HL-60 (cell line): ENCODE measurements around the gene RSPH3.

Source experiments
- DNase-seq, 2 experiments: peaks; one replicate each; pipeline ENCODE4 v3.0.0-alpha.2; 2010 to 2020; ENCODE audit warnings: low read depth in 1 of 2, low spot score in 1 of 2
- H3K27ac ChIP-seq: fragments of 250-450 bp; sonication (Bioruptor Pico); replicated peaks from 2 replicates; pipeline ENCODE4 v1.5.1; 2020; ENCODE audit warnings: mild to moderate bottlenecking, moderate library complexity
- H3K27me3 ChIP-seq: fragments of 250-450 bp; sonication (Bioruptor Pico); 2 replicates; pipeline ENCODE4 v1.5.1; 2021; ENCODE audit warnings: mild to moderate bottlenecking, moderate library complexity; ENCODE audit not compliant: insufficient read depth, poor library complexity, severe bottlenecking
- H3K4me3 ChIP-seq: replicated peaks from 2 replicates; pipeline ENCODE4 v1.5.1; 2011; ENCODE audit warnings: mild to moderate bottlenecking, control low read depth, low read length; ENCODE audit not compliant: insufficient read depth
- GABPA ChIP-seq: IDR thresholded peaks from 2 replicates; pipeline ENCODE4 v1.6.1; 2012; ENCODE audit warnings: low read depth
- POLR2AphosphoS5 ChIP-seq: IDR thresholded peaks from 2 replicates; pipeline ENCODE4 v1.6.1; 2012; ENCODE audit warnings: low read depth
- SPI1 ChIP-seq: IDR thresholded peaks from 2 replicates; pipeline ENCODE4 v1.6.1; 2012; ENCODE audit warnings: low read depth, mild to moderate bottlenecking, borderline replicate concordance
- TF ChIP-seq, protein P1 (sequence below): IDR thresholded peaks from 2 replicates; pipeline ENCODE4 v1.6.1; 2012; ENCODE audit warnings: low read depth; ENCODE audit not compliant: insufficient replicate concordance
- TF ChIP-seq, protein P2 (sequence below): IDR thresholded peaks from one replicate; pipeline ENCODE4 v1.5.1; 2011; ENCODE audit warnings: low read length, control low read depth, inconsistent platforms; ENCODE audit not compliant: insufficient read depth

Gene RSPH3

DNA sequence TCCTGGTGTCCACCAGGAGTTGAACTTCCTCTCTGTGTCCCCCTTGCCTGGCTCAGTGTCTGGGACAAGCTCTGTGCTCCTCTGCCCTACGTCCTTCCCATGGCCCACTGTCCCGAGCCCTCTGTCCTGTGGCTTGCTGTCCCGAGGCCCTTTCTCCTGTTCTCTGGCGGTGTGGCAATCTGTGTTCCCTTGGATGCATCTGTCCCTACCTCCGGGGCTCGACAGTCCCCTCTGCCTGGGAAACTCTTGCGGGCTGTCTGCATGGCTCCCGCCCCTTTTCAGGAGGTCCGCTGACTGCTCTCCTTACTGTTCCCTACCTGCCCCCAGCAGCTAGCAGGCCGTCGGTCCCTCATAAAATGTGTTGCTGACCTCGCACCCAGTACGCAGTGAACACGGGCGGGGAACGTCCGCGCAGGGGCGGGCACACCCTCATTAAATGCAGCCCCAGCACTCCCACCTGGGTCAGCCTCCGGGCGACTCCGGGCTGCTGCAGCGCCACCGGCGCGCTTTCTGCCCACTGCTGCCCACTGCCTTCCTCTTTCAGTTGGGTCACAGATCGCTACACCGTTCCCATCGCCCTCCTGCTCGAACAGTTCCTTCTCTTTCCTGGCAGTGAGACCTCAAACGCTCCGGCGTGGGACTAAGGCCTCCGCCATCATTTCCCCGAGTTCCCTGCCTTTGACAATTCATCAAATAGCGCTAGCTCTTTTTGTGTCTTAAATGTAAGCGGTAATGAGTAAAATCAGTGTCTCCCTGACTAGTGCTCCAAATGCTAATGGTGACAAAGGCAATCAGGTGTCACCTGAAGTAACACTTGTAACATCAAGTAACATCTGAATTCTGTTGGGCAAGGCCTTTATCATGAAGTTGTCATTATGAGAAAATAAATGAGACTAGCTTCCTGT is 60.5 kb downstream of the RSPH3 start:
- Histone ChIP-seq H3K27ac (no peak overlapping the region), H3K27me3 (peaks cover 11% of the 10 kb centered on the region), H3K4me3 (peak overlapping the region; percentile 22)
- DNase-seq, result peak in 1 of 2 experiments; percentile 11
- TF ChIP-seq POLR2AphosphoS5, result no peak
- TF ChIP-seq GABPA, result no peak
- TF ChIP-seq, protein P1, sequence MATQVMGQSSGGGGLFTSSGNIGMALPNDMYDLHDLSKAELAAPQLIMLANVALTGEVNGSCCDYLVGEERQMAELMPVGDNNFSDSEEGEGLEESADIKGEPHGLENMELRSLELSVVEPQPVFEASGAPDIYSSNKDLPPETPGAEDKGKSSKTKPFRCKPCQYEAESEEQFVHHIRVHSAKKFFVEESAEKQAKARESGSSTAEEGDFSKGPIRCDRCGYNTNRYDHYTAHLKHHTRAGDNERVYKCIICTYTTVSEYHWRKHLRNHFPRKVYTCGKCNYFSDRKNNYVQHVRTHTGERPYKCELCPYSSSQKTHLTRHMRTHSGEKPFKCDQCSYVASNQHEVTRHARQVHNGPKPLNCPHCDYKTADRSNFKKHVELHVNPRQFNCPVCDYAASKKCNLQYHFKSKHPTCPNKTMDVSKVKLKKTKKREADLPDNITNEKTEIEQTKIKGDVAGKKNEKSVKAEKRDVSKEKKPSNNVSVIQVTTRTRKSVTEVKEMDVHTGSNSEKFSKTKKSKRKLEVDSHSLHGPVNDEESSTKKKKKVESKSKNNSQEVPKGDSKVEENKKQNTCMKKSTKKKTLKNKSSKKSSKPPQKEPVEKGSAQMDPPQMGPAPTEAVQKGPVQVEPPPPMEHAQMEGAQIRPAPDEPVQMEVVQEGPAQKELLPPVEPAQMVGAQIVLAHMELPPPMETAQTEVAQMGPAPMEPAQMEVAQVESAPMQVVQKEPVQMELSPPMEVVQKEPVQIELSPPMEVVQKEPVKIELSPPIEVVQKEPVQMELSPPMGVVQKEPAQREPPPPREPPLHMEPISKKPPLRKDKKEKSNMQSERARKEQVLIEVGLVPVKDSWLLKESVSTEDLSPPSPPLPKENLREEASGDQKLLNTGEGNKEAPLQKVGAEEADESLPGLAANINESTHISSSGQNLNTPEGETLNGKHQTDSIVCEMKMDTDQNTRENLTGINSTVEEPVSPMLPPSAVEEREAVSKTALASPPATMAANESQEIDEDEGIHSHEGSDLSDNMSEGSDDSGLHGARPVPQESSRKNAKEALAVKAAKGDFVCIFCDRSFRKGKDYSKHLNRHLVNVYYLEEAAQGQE, result no peak
- peak; percentile 29; the same call in 1 of the 2 replicates for TF ChIP-seq SPI1

DNA sequence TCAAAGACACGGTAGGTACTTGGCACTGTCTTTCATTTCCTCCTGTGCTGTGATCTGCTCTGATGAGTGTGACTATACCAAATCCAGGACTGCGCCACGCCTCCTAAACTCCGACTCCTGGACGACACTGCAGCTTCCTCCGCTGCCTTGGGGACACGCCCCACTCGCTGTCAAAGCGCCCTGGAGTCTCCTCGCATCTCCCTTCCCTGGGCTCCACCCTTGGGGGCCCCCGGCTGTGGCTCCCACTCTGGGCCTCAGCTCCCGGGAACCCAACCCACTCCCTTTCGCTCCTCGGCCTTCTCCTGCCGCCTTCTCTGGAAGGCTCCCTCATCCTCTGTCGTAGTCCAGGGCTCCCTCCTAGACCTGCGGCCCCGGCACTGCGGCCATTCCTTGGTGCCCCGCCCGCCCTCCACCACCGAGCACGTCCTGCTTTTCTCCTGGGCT is 61.2 kb downstream of the RSPH3 start:
- Histone ChIP-seq H3K27me3 (peaks cover 11% of the 10 kb centered on the region), H3K4me3 (peak overlapping the region; percentile 22), H3K27ac (no peak overlapping the region)
- TF ChIP-seq, protein P2, sequence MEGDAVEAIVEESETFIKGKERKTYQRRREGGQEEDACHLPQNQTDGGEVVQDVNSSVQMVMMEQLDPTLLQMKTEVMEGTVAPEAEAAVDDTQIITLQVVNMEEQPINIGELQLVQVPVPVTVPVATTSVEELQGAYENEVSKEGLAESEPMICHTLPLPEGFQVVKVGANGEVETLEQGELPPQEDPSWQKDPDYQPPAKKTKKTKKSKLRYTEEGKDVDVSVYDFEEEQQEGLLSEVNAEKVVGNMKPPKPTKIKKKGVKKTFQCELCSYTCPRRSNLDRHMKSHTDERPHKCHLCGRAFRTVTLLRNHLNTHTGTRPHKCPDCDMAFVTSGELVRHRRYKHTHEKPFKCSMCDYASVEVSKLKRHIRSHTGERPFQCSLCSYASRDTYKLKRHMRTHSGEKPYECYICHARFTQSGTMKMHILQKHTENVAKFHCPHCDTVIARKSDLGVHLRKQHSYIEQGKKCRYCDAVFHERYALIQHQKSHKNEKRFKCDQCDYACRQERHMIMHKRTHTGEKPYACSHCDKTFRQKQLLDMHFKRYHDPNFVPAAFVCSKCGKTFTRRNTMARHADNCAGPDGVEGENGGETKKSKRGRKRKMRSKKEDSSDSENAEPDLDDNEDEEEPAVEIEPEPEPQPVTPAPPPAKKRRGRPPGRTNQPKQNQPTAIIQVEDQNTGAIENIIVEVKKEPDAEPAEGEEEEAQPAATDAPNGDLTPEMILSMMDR, result no peak
- TF ChIP-seq, protein P1, result no peak
- no peak for TF ChIP-seq SPI1
- TF ChIP-seq GABPA, result no peak
- no peak for TF ChIP-seq POLR2AphosphoS5
- DNase-seq, result no peak

DNA sequence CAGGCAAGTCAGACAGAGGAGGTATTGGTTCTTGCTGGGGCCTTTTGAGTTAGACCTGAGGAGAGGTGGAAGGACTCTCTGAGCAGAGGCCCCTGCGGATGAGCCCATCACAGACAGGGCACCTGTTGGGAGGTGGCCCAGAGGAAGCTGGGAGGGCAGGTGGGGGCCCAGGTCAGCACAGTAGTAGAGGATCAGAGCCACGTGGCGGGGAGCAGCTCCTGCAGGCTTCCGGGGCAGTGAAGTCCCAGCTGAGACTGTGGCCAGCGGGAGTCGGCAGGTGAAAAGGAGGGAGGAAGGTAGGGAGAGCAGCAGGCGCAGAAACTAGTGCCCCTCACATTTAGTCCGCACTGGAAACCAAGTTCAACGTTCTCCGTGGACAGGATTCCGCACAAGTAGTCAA is 61.8 kb downstream of the RSPH3 start:
- TF ChIP-seq GABPA, result no peak
- no peak for TF ChIP-seq SPI1
- no peak for TF ChIP-seq POLR2AphosphoS5
- H3K4me3 ChIP-seq, result no peak overlapping the region
- H3K27ac ChIP-seq, result no peak overlapping the region
- peaks cover 11% of the 10 kb centered on the region for H3K27me3 ChIP-seq
- no peak for DNase-seq

DNA sequence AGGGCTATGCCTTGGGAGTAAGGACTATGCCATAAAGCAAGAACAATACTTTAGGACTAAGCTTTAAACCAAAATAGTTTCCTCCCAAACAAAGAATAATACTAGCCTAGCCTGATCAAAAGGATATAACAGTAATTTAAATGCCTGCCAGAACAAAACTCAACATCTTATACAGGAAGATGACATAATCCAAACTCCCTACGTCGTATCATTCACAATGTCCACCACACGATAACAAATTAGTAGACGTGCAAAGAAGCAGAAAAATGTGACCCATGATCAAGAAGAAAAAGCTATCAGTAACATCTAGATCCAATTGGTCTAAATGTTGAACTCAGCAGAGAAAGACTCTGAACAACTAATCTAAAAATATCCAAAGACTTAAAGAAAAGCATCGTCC is 65.8 kb downstream of the RSPH3 start:
- H3K27me3 ChIP-seq, result peaks cover 5% of the 10 kb centered on the region
- no peak overlapping the region for H3K4me3 ChIP-seq
- DNase-seq, result no peak
- H3K27ac ChIP-seq, result no peak overlapping the region
- TF ChIP-seq POLR2AphosphoS5 (no peak), GABPA (no peak), SPI1 (no peak)
- TF ChIP-seq, protein P2, result no peak
- TF ChIP-seq, protein P1, result no peak
